ENCODE data around the gene FRMD8.

Gene FRMD8

GRCh38 chr11:65376138-65376713 is 10.2 kb upstream of the FRMD8 start:
- DNase-seq = no peak

- DNase-seq = no peak
Measured at GRCh38 chr11:65377036-65377435, 9.4 kb upstream of the FRMD8 start.

- DNase-seq = no peak
Measured at GRCh38 chr11:65377777-65378176, 8.7 kb upstream of the FRMD8 start.

GRCh38 chr11:65378208-65378927 is 8.1 kb upstream of the FRMD8 start:
- no peak for DNase-seq

GRCh38 chr11:65378928-65379638 is 7.4 kb upstream of the FRMD8 start:
- no peak for DNase-seq

GRCh38 chr11:65379698-65380459 is 6.6 kb upstream of the FRMD8 start:
- no peak for DNase-seq

GRCh38 chr11:65380460-65381119 is 5.8 kb upstream of the FRMD8 start:
- no peak for DNase-seq

GRCh38 chr11:65381716-65382032 is 4.8 kb upstream of the FRMD8 start:
- no peak for DNase-seq

GRCh38 chr11:65382033-65382803 is 4.2 kb upstream of the FRMD8 start, which contains the start of gene SLC25A45:
Gene SLC25A45 (minus strand): TSS chr11:65382646. CDS start chr11:65381951, 695 bp downstream.
- peak; percentile 79 for DNase-seq

- no peak for DNase-seq
Measured at GRCh38 chr11:65382804-65383368, 3.6 kb upstream of the FRMD8 start.

GRCh38 chr11:65383778-65384177 is 2.7 kb upstream of the FRMD8 start:
- DNase-seq = no peak

GRCh38 chr11:65384301-65384889 is 2.0 kb upstream of the FRMD8 start:
- DNase-seq = no peak

- no peak for DNase-seq
Measured at GRCh38 chr11:65388731-65389130, 2.3 kb downstream of the FRMD8 start.

GRCh38 chr11:65389294-65389980 is 3.0 kb downstream of the FRMD8 start:
- no peak for DNase-seq

- no peak for DNase-seq
Measured at GRCh38 chr11:65390099-65390941, 3.9 kb downstream of the FRMD8 start.

GRCh38 chr11:65390996-65391395 is 4.6 kb downstream of the FRMD8 start:
- DNase-seq = no peak

GRCh38 chr11:65392186-65392829 is 5.9 kb downstream of the FRMD8 start:
- DNase-seq = no peak

GRCh38 chr11:65392899-65393298 is 6.5 kb downstream of the FRMD8 start:
- DNase-seq = no peak

GRCh38 chr11:65393513-65394079 is 7.2 kb downstream of the FRMD8 start:
- DNase-seq = no peak
